Suprapubic skin (tissue), 3 donors: ENCODE measurements around the gene PITRM1.

Experiments
- POLR2A ChIP-seq, 2 donors: fragments of 450-650 bp; IDR thresholded peaks; one replicate each; pipeline ENCODE4 v1.6.1; 2017; ENCODE audit warnings: antibody characterized with exemption in 2 of 2, mild to moderate bottlenecking in 2 of 2, moderate library complexity in 2 of 2
- TF ChIP-seq, protein P1 (sequence below), 2 donors: fragments of 200-600 bp in 1 of 2; fragments of 450-650 bp in 1 of 2; sonication (generic) in 1 of 2; IDR thresholded peaks; one replicate each; pipeline ENCODE4 v1.5.1; 2016 to 2019; ENCODE audit warnings: antibody characterized with exemption in 2 of 2, mild to moderate bottlenecking in 1 of 2, moderate library complexity in 1 of 2

DNA sequence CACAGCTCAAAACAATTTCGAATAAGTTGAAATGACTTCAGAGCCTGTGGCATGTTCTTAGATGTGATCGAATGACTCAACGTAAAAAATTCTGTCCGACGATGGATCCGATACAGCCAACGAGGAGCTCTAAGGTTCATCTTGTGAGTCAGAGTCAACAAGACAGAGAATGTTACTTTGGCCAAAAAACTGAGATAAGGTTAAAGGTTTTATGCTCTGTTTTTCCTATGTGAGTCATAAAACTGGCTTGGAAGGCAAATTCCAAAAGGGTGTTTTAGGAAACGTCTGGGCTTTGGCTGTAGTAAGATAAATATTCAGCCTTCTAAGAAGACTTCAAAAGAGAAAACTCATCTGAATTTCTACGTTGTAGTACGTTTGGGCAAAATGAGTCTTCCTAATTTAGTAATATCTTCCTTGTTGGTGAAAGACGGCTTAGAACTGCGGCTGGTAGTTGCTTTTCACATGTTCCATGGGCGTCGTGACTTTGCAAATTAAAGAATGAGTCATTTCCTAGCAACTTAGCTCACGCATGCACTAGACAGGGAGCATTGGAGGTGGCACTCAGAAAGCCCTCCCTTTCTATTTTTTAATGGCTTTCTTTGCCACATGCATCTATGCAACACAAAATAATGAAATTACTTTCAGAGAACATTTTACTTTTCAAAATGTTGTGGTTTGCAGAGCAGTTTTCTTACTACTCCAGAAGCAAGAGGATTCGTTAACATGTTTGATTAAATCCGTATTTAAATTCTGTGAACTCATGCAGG is 77.0 kb downstream of the PITRM1 start:
- TF ChIP-seq, protein P1, sequence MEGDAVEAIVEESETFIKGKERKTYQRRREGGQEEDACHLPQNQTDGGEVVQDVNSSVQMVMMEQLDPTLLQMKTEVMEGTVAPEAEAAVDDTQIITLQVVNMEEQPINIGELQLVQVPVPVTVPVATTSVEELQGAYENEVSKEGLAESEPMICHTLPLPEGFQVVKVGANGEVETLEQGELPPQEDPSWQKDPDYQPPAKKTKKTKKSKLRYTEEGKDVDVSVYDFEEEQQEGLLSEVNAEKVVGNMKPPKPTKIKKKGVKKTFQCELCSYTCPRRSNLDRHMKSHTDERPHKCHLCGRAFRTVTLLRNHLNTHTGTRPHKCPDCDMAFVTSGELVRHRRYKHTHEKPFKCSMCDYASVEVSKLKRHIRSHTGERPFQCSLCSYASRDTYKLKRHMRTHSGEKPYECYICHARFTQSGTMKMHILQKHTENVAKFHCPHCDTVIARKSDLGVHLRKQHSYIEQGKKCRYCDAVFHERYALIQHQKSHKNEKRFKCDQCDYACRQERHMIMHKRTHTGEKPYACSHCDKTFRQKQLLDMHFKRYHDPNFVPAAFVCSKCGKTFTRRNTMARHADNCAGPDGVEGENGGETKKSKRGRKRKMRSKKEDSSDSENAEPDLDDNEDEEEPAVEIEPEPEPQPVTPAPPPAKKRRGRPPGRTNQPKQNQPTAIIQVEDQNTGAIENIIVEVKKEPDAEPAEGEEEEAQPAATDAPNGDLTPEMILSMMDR (IDR thresholded peaks at IDR 0.05): no peak
- TF ChIP-seq POLR2A (IDR thresholded peaks at IDR 0.05): no peak
